GM19468 (cell line): ENCODE data around the gene DIS3L.
"Not testable (repeated sequence)": the region's sequence is repeated elsewhere in the genome, so short reads cannot be mapped to it uniquely, and the experiment has no call there.

ENCODE experiments used
- ATAC-seq: cut with Tn5 transposase; IDR thresholded peaks from one replicate; pipeline ENCODE4 v1.9.1; 2021; ENCODE audit warnings: mild to moderate bottlenecking, moderate library complexity, moderate number of reproducible peaks; ENCODE audit not compliant: unreplicated experiment; ENCODE audit errors: extremely low read depth

The DIS3L gene

GRCh38 chr15:66381376-66381775 is 88.0 kb downstream of the DIS3L start:
- ATAC-seq, result not testable (repeated sequence)
